HG02943 (cell line): ENCODE results near the gene TSNAXIP1.
A peak's percentile ranks its signal among the peaks of the same experiment; 100 is the strongest.
"Not testable (repeated sequence)": the region's sequence is repeated elsewhere in the genome, so short reads cannot be mapped to it uniquely, and the experiment has no call there.

ENCODE experiments used
- ATAC-seq: cut with Tn5 transposase; IDR thresholded peaks from one replicate; pipeline ENCODE4 v1.9.1; 2021; ENCODE audit warnings: mild to moderate bottlenecking, low read depth, moderate library complexity; ENCODE audit not compliant: unreplicated experiment

TSNAXIP1 gene

DNA sequence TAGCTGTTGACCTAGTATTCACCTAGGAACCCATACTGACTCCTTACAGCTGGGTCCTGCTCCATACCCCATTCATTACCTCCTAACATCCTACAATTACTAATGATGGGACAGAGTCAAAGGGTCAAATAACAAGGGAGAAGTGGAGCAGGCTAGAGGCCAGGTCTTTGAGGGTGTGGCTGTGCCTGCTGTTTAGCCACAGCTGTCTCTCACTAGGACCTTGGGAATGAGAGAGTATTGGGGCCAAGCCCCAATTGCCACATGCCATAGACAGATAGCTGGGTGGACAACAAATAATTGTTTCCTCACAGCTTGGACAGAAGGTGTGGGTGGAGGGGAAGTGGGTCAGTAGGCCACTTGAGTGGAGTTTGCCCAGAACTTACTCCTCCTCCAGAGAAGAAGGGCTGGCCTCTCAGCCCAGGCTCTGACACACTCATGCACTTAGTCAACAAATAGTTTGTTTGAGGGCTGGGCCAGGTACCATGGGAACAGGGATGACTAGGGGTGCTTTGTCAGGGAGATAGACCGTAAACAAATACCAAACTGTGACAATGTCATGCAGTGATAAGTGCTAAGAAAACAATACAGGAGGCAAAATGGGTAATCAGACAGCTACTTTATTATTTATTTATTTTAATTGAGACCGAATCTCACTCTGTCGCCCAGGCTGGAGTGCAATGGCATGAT, 51.0 kb downstream of the TSNAXIP1 start:
- no peak for ATAC-seq

DNA sequence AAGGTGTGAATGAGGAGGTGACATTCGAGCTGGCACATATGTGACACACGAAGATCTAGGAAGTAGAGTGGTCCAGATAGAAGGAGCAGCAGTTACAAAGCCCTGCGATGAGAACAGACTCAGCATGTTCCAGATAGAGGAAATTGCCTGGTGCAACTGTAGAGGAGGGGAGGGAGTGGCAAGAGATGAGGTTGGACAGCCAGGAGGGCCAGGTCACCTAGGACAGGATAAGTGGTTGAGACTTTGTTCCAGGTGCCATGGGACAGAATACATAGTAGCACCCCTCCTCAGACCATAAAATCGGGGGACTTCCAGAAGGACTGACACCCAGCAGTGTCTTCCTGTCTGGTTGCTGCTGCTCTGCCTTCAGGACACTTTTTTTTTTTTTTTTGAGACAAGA, 51.8 kb downstream of the TSNAXIP1 start:
- ATAC-seq, result no peak

DNA sequence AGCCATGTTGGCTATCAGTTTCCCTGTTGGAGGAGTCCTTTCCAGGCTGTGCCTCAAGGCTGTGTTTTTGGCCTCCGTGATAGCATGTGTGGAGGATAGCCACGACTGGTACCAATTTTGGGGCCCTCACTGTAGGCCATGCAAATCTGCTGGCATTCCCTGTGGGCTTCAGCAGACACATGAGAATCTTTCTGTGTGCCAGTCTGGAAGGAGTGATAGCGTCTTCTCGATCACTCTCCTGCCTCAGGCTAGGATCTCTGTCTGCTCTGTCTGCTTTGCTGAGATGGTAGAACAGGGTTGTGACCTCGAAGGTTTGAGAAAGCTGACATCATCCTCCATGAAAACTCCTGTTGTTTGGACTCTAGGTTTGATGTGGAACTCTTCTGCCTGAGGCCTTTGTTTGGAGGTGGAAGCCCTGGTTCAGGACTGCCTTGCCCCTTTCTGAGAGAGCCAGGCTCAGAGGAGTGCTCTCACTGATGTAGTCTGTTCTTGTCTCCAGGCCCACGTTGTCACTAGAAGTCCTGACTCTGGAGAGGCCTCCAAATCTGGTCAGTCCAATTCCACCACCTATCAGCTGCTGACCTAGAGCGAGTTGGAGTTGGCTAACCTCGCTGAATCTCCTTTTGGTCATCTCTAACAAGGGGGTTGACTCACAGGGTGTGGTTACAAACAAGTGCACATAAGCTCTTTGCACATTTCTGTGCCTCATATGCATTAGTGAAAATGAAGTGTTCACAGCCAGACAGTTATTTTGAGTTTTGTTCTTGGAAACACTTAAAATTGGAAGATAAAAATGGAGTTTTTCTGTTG, 54.1 kb downstream of the TSNAXIP1 start:
- no peak for ATAC-seq

DNA sequence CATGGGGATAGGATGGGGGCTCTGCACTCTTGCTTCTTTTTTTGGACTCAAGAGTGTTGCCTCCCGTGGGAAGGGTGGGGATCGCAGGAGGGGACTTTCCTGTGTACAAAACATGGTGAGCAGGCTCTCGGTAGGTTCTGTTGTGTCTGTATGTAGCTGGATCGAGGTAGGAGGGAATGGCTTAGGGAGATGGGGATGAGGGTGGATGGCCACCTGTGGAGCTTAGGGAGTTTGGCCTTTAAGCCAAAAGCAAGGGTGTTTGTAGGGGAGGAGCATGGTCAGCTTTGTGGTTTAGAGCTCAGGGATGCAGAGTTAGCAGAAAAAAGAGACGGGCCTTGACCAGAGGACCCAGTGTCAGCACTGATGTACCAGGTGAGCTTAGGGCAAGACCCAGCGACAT, 55.2 kb downstream of the TSNAXIP1 start:
- ATAC-seq, result no peak

DNA sequence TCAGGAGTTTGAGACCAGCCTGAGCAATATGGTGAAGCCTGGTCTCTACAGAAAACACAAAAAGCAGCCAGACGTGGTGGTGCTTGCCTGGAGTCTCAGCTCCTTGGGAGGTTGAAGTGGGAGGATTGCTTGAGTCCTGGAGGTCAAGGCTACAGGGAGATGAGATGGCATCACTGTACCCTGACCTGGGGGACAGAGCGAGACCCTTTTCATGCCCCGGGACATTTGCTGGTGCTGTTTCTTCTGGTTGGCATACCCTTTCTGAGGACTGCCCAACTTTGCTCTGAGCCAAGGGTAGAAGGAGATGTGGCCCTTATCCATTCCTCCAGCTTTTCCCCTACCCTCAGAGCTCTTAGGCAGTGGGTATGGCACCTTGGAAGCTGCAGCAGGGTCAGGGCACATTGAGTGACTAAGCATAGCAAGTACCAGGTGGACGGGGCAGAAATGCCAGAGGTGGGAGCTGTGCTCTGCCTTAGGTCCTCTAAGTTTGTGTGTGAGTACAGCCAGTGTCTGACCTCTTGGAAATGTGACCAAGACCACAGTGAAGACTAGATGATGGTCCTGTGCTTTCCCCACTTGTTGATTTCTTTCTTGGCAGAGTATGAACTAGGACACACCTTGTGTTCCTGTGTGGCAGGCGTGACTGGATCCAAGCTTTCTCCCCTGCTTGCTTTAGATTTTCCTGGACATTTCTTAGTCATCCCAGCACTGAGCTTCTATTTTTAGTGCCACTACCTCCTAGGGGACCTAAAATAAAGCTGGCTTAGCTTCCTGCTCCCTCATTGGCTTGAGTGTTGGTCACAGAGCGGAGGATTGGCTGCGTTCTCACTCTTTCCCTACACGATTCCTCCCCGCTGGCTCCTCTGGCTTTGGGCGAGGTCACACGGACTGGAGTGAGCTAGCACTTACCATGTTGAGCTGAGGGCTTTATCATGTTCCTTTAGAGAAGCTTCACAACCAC, 56.2 kb downstream of the TSNAXIP1 start:
- no peak for ATAC-seq

DNA sequence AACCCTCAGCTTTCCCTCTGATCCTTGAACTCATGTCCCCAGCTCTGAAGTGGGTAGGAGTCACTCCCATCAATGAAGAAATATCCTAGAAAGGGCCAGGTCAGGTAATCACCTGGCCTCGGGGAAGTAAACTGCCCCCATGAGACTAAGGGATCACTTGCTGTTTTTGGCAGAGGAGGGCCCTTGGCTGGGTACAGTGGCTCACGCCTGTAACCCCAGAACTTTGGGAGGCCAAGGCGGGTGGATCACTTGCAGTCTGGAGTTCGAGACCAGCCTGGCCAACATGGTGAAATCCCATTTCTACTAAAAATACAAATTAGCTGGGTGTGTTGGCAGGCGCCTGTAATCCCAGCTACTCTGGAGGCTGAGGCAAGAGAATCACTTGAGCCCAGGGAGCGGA, 57.4 kb downstream of the TSNAXIP1 start:
- ATAC-seq, result not testable (repeated sequence)

DNA sequence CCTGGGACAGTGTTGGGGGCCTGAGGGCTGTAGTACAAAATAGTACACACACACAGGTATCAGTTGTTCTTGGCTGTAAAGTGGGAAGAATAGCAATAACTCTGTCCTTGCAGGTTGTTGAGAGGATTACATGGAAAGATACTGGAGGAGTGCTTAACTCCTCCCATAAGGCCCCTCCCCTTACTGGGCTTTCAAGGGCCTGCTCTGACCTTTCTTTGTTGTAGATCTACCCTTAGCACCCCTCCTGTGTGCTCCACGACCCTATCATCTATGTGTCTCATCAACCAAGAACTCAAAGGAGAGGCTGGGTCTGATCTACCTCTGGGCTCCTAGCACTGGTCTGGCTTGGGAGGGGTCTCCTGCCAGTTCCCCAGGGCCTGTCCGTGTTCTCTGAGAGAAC, 57.9 kb downstream of the TSNAXIP1 start:
- no peak for ATAC-seq

DNA sequence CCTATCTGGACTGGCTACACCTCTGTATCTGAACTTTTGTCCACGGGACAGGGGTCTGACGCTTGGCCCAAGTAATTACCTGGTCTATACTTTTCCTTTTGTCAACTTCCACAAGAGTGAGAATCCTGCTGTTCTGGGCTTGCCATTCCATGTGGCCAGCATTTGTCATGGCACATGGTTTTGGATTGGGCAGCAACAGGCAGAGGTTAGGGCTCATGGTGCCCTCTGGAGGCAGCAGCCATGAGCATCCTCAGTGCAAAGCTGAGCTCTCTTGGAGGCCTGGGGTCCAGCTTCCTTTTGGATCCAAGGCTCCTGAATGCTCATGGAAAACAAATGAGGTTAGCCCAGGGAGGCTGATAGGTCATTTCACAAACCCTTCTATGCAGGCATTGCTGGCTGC, 58.6 kb downstream of the TSNAXIP1 start:
- ATAC-seq, result no peak

DNA sequence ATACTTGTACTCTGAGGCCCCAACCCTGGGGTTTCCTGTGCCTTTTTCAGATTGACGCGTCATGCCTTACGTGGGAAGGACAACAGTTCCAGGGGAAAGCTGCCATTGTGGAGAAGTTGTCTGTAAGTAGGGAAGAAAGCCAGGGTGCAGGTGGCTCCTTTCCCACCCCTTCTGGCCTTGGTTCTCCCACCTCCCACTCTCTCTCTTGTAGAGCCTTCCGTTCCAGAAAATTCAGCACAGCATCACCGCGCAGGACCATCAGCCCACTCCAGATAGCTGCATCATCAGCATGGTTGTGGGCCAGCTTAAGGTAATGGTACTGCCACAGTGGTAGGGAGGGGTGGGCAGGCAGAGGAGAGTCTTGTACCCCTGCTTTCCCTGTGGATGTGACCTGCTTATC, 61.6 kb downstream of the TSNAXIP1 start:
- ATAC-seq, result no peak

DNA sequence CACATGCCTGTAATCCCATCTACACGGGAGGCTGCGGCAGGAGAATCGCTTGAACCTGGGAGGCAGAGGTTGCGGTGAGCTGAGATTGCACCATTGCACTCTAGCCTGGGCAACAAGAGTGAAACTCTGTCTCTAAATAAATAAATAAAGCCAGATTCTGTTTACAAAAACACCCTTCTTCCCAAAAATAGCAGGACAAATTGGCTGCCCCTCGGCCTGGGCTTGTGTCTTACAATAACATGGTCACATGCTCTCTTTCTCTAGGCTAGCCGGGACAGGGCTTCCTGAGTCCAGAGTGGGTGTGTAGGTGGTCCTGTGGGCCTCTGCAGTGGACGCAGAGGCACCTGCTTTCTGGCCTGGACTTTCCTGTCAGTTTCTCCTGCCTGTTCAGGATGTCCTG, 63.0 kb downstream of the TSNAXIP1 start:
- no peak for ATAC-seq

DNA sequence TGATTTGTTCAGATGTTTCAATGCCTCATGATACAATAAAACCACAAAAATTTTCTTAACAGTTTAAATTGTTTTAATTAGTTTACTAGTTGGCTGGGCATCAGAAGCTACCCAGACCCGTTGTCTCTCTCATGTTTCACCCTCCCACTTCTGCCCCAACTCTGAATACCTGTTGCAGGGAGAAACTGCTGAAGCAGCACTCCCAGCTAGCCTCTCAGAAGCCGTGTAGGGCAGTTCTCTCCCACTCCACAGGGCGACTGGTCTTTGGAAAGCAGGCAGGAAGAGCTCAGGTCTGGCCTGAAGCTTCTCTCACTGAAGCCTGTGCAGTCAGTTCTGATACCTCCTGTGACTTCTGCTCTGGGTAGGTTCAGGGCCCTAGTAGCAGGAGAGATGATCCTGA, 64.6 kb downstream of the TSNAXIP1 start:
- no peak for ATAC-seq

DNA sequence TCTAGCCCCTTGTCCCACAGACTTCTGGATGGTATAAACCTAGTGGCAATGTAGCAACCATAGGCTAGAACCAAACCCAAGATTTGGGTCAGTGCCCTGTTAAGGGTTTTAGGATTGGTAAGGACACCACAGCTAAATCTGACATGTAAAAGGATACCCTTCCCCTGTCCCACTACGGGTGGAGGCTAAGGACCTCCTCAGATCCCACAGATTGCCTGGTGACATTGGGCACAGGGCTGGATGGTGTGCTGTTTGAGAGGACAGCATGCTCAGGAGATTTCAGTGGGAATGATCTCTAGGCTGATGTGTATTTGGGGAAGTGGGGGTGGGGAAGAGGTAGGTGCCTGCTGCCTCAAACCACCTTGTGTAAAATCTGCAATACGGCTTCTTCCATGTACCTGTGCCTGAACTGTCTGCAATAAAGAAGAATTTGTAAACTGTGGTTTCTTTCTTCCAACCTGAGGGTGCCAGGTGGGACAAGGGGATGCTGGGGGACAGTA, 65.5 kb downstream of the TSNAXIP1 start:
- ATAC-seq, result no peak

DNA sequence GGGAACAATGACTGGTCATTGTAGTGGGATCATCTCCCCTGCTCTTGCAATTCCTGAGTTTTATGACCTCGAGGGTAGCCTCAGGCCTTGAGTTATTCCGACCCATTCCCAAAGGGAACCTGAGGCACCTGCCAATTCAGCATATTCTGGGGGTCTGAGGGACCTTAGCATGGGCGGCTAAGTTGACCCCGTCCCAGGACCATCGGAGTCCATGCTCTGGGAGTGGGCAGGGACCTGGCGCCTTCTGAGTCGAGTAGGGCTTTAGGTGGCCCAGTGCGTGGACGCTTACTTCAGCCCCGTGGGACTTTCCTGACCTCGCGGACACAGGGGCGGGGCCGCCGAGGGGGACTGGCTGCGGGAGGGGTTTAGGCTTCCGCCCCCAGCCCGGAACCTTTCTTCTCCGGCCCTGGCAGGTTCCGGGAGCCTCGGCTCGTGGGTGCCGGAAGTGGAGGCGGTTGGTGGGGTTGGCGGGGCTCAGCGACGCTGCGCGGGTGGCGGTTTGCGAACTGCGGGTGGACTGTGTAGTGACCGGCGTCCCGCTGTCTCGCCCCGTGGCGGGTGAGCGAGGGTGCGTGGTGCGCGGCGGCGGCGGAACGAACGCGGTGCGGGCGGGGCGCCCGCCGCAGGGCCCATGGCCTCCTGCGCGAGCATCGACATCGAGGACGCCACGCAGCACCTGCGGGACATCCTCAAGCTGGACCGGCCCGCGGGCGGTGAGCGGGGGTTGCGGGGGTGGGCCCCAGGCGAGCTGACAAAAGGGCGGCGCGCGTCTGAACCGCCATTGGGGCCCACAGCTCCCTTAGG, 66.1 kb downstream of the TSNAXIP1 start, which contains the start of gene EDC4:
Gene EDC4 (plus strand): TSS at position 422 of the 804 bp plus-strand sequence. CDS start 210 bp downstream, at position 632.
- peak; percentile 76 for ATAC-seq

DNA sequence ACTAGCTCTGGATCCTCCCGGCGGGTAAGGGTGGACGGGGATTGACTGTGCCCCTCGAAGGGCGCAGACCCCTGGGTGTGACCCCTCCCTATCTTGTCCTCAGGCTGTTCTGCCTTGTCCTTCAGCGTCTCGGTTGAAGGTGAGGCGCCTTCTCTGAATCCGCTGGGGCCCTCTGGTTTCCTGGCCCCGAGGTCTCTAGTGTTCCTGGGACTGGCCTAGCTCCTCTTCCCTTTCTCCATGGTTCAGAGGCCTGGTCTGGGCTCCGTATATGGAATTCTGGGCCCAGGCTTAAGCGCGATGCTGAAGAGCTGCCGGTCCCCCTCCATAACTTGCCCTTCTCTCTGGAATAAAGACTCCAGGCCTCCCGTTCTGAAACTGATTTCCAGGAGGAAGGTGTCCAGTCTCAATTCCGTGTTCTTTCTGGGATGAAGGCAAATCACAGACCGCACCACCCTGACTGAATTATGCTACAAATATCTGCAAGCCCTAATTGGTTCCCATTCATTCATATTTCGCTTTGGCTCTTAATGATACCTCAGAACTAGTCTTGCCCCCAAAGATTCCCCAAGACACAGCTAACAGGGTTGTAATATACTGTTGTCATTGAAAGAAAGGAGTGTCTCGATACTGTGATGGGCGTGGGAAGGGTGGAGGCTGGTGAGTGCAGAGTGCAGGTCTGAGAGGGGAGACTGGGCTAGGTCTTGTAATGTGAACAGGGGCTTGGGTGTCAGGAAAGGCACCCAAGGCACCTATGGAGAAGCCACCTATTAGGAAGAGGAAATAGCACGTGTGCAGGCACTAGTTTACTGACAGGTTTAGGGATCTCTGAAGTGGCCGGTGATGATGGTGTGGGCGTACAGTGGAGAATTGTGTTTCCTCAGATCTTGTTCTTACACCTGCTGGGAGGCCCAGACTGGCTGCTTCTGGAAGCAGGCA, 67.0 kb downstream of the TSNAXIP1 start:
- no peak for ATAC-seq

DNA sequence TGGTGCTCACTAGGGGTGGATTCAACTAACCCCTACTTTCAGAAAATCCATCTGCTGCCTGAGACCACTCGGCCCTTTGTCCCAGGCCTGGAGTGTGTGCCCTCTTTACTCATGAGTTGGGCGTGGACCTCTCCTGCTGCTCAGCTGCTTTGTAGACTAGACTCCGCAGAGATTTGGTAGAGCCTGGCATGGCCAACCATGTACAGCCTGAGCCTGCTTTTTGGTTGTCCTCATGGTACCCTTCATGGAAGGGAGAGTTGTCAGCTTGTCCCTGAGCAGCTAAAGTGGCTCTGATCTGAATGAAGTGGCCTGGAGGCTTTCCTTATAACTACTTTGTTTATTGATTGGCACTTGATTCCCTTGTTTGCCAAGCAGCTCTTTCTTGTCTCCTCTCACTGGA, 67.7 kb downstream of the TSNAXIP1 start:
- ATAC-seq, result no peak

DNA sequence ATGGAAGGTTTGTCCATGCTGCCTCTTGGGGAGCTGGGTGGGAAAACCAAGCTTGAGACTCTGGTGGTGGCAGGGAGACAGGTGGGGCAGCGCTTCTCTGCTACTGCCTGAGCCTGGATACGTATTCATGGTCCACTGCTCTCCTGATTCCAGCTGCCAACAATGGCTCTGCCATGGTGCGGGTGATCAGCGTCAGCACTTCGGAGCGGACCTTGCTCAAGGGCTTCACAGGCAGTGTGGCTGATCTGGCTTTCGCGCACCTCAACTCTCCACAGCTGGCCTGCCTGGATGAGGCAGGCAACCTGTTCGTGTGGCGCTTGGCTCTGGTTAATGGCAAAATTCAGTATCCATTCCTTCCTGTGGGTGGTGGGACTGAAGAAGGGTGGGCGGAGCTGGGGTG, 70.4 kb downstream of the TSNAXIP1 start:
- no peak for ATAC-seq
